ENCODE results near the gene TMEM109.

TMEM109 gene

GRCh38 chr11:60937811-60938210, 23.9 kb downstream of the TMEM109 start:
- Histone ChIP-seq H3K27me3 (no peaks in the 10 kb centered on the region), H3K9me3 (no peaks in the 10 kb centered on the region), H3K4me3 (ENCODE audit: low read depth, low read length) (no peak overlapping the region), H3K36me3 (peaks cover 2% of the 10 kb centered on the region; the same call in 1 of the 2 replicates), H3K4me1 (no peaks in the 10 kb centered on the region)
- no peak for TF ChIP-seq CTCF (IDR thresholded peaks at IDR 0.05; ENCODE audit: low read depth, low read length)
- no peak for DNase-seq

GRCh38 chr11:60938500-60938899, 24.5 kb downstream of the TMEM109 start:
- Histone ChIP-seq H3K4me1 (no peaks in the 10 kb centered on the region), H3K27me3 (no peaks in the 10 kb centered on the region), H3K4me3 (ENCODE audit: low read depth, low read length) (no peak overlapping the region), H3K9me3 (no peaks in the 10 kb centered on the region), H3K36me3 (peaks cover 2% of the 10 kb centered on the region; the same call in 1 of the 2 replicates)
- TF ChIP-seq CTCF (IDR thresholded peaks at IDR 0.05; ENCODE audit: low read depth, low read length): no peak
- no peak for DNase-seq

- Histone ChIP-seq H3K9me3 (no peaks in the 10 kb centered on the region), H3K36me3 (peaks cover 2% of the 10 kb centered on the region; the same call in 1 of the 2 replicates), H3K4me3 (ENCODE audit: low read depth, low read length) (no peak overlapping the region), H3K4me1 (no peaks in the 10 kb centered on the region), H3K27me3 (no peaks in the 10 kb centered on the region)
- DNase-seq: no peak
- no peak for TF ChIP-seq CTCF (IDR thresholded peaks at IDR 0.05; ENCODE audit: low read depth, low read length)
These were observed 25.3 kb downstream of the TMEM109 start for GRCh38 chr11:60939301-60939700.

- no peaks in the 10 kb centered on the region for H3K27me3 ChIP-seq
- H3K4me1 ChIP-seq: no peaks in the 10 kb centered on the region
- no peak overlapping the region for H3K4me3 ChIP-seq (ENCODE audit: low read depth, low read length)
- peaks cover 2% of the 10 kb centered on the region; the same call in 1 of the 2 replicates for H3K36me3 ChIP-seq
- no peak for TF ChIP-seq CTCF (IDR thresholded peaks at IDR 0.05; ENCODE audit: low read depth, low read length)
- DNase-seq: no peak
- H3K9me3 ChIP-seq: no peaks in the 10 kb centered on the region
These were observed 25.9 kb downstream of the TMEM109 start for GRCh38 chr11:60939855-60940254.

- Histone ChIP-seq H3K36me3 (no peaks in the 10 kb centered on the region; the same call in 1 of the 2 replicates), H3K4me1 (no peaks in the 10 kb centered on the region), H3K4me3 (ENCODE audit: low read depth, low read length) (no peak overlapping the region), H3K27me3 (no peaks in the 10 kb centered on the region), H3K9me3 (no peaks in the 10 kb centered on the region)
- DNase-seq: no peak
- TF ChIP-seq CTCF (IDR thresholded peaks at IDR 0.05; ENCODE audit: low read depth, low read length): no peak
These were observed 27.6 kb downstream of the TMEM109 start for GRCh38 chr11:60941371-60942119.

GRCh38 chr11:60942219-60942618, 28.3 kb downstream of the TMEM109 start:
- Histone ChIP-seq H3K4me3 (ENCODE audit: low read depth, low read length) (no peak overlapping the region), H3K36me3 (no peaks in the 10 kb centered on the region), H3K9me3 (no peaks in the 10 kb centered on the region), H3K4me1 (no peaks in the 10 kb centered on the region), H3K27me3 (no peaks in the 10 kb centered on the region)
- TF ChIP-seq CTCF (IDR thresholded peaks at IDR 0.05; ENCODE audit: low read depth, low read length): no peak
- no peak for DNase-seq
